Measurements from ENCODE around the gene PPP1R12A. TPM values are rescaled to one million over a fixed set of nuclear protein-coding genes. Genes with fewer than 3 reads are reported as not detected.

Gene PPP1R12A
- total and polyA plus RNA-seq, 9 of the 15 experiments (the other 6 are each of a cell fraction or from before 2014, with no cell fraction given): 26.4 to 119 (median 53.3) TPM

DNA sequence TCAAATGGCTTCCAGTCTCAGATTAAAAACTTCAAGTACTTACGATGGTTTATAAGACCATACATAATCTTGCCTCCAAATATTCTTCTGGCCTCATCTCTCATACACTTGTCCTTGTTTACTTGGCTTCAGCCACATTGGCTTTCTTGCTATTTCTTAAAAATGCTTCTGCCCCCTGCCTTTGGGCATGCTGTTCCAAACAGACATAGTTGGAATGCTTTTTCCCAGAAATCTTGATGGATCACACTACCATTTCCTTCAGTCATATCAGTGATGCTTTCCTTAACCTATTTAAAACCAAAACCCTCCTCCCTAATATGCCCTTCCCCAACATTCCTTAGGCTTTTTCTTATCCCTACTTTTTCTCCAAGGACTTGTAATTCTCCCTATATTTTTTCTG, 169.7 kb downstream of the PPP1R12A start:
- BruUV-seq (replicated peaks): no TSS peak
- in situ Hi-C loops (cut with MboI): no loop called here
- Histone ChIP-seq H4K20me1 (replicated peaks; ENCODE audit: control insufficient read depth, insufficient read depth, low read length) (no peaks in the 10 kb centered on the region), H2AFZ (ENCODE audit: low read depth, low read length) (no peak overlapping the region), H3K9me3 (replicated peaks; ENCODE audit: control insufficient read depth, insufficient read depth, low read depth, low read length) (no peaks in the 10 kb centered on the region), H3K4me1 (replicated peaks in 1 of 2; ENCODE audit: control insufficient read depth in 2 of 2, insufficient read depth in 2 of 2, low read length in 2 of 2) (no peaks in the 10 kb centered on the region; a peak in 1 of 5 replicates), H3K4me2 (ENCODE audit: insufficient read depth, low read length) (no peak overlapping the region), H3K36me3 (ENCODE audit: control insufficient read depth, insufficient read depth, low read length) (no peaks in the 10 kb centered on the region), H3K27me3 (ENCODE audit: control insufficient read depth in 2 of 2, insufficient read depth in 2 of 2, low read length in 2 of 2) (no peaks in the 10 kb centered on the region), H3K9me1 (ENCODE audit: control insufficient read depth, insufficient read depth, low read length) (no peaks in the 10 kb centered on the region), H3K27ac (ENCODE audit: extremely low read depth, low read depth, low read length) (no peak overlapping the region), H3K79me2 (ENCODE audit: control insufficient read depth, insufficient read depth, low read length) (no peaks in the 10 kb centered on the region), H3K4me3 (no peak overlapping the region), H3K9ac (ENCODE audit: insufficient read depth in 1 of 2, low read depth in 2 of 2, low read length in 2 of 2) (no peak overlapping the region)
- intact Hi-C loops (cut with micrococcal nuclease): no loop called here
- DNase-seq (ENCODE audit: extremely low read depth in 1 of 4, low spot score in 3 of 4): peak in 1 of 4 experiments; percentile 6
- no peak for FAIRE-seq
- ChIA-PET CTCF (ENCODE audit: low intra/inter-chr PET ratio) (no interaction called here), POLR2A (interaction anchor here (1.1 kb wide), 1 partner anchor 12 kb away, joined by 4 read pairs; no protein-coding TSS in a partner anchor)
- WGBS (ENCODE audit: insufficient coverage, low coverage, missing lambda C conversion rate): 2% methylated on average over 1 of the region's 1 CpG
- ATAC-seq: no peak
- TF ChIP-seq, protein P1, sequence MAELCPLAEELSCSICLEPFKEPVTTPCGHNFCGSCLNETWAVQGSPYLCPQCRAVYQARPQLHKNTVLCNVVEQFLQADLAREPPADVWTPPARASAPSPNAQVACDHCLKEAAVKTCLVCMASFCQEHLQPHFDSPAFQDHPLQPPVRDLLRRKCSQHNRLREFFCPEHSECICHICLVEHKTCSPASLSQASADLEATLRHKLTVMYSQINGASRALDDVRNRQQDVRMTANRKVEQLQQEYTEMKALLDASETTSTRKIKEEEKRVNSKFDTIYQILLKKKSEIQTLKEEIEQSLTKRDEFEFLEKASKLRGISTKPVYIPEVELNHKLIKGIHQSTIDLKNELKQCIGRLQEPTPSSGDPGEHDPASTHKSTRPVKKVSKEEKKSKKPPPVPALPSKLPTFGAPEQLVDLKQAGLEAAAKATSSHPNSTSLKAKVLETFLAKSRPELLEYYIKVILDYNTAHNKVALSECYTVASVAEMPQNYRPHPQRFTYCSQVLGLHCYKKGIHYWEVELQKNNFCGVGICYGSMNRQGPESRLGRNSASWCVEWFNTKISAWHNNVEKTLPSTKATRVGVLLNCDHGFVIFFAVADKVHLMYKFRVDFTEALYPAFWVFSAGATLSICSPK (IDR thresholded peaks at IDR 0.05; ENCODE audit: borderline replicate concordance): no peak
- TF ChIP-seq ZNF224 (CRISPR knock-in tag; IDR thresholded peaks at IDR 0.05) (no peak), KAT8 (IDR thresholded peaks at IDR 0.05; ENCODE audit: low read depth) (no peak), SMAD1 (IDR thresholded peaks at IDR 0.05; ENCODE audit: low read depth, low read length, partially characterized antibody) (no peak), SNIP1 (IDR thresholded peaks at IDR 0.05; ENCODE audit: low read depth) (no peak), SMARCB1 (IDR thresholded peaks at IDR 0.05; ENCODE audit: insufficient read length, low read depth) (no peak), RBM39 (optimal IDR thresholded peaks at IDR 0.05; ENCODE audit: low read depth, low read length) (no peak), TCF3 (CRISPR knock-in tag; IDR thresholded peaks at IDR 0.05) (no peak)
- TF ChIP-seq, protein P2, sequence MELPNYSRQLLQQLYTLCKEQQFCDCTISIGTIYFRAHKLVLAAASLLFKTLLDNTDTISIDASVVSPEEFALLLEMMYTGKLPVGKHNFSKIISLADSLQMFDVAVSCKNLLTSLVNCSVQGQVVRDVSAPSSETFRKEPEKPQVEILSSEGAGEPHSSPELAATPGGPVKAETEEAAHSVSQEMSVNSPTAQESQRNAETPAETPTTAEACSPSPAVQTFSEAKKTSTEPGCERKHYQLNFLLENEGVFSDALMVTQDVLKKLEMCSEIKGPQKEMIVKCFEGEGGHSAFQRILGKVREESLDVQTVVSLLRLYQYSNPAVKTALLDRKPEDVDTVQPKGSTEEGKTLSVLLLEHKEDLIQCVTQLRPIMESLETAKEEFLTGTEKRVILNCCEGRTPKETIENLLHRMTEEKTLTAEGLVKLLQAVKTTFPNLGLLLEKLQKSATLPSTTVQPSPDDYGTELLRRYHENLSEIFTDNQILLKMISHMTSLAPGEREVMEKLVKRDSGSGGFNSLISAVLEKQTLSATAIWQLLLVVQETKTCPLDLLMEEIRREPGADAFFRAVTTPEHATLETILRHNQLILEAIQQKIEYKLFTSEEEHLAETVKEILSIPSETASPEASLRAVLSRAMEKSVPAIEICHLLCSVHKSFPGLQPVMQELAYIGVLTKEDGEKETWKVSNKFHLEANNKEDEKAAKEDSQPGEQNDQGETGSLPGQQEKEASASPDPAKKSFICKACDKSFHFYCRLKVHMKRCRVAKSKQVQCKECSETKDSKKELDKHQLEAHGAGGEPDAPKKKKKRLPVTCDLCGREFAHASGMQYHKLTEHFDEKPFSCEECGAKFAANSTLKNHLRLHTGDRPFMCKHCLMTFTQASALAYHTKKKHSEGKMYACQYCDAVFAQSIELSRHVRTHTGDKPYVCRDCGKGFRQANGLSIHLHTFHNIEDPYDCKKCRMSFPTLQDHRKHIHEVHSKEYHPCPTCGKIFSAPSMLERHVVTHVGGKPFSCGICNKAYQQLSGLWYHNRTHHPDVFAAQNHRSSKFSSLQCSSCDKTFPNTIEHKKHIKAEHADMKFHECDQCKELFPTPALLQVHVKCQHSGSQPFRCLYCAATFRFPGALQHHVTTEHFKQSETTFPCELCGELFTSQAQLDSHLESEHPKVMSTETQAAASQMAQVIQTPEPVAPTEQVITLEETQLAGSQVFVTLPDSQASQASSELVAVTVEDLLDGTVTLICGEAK (IDR thresholded peaks at IDR 0.05): no peak
- TF ChIP-seq, protein P2 (CRISPR knock-in tag; IDR thresholded peaks at IDR 0.05): no peak
- TF ChIP-seq, protein P3, sequence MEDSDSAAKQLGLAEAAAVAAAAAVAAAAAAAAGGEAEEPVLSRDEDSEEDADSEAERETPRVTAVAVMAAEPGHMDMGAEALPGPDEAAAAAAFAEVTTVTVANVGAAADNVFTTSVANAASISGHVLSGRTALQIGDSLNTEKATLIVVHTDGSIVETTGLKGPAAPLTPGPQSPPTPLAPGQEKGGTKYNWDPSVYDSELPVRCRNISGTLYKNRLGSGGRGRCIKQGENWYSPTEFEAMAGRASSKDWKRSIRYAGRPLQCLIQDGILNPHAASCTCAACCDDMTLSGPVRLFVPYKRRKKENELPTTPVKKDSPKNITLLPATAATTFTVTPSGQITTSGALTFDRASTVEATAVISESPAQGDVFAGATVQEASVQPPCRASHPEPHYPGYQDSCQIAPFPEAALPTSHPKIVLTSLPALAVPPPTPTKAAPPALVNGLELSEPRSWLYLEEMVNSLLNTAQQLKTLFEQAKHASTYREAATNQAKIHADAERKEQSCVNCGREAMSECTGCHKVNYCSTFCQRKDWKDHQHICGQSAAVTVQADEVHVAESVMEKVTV (CRISPR knock-in tag; IDR thresholded peaks at IDR 0.05): no peak

Measured in K562 (cell line).